Measurements from ENCODE around the gene RRM1.

GRCh38 chr11:4164884-4165590 is 70.4 kb downstream of the RRM1 start:
- TF ChIP-seq CTCF (optimal IDR thresholded peaks at IDR 0.05 in 1 of 3, IDR thresholded peaks at IDR 0.05 in 1 of 3, conservative IDR thresholded peaks at IDR 0.05 in 1 of 3; ENCODE audit: extremely low read depth in 1 of 3, insufficient read depth in 2 of 3, low read length in 3 of 3), result no peak
- TF ChIP-seq EZH2 (IDR thresholded peaks at IDR 0.05; ENCODE audit: low read length), result no peak

Measured in keratinocyte (primary cell).